Tibial artery (tissue), 4 donors: ENCODE results near the gene PCP4L1.

Experiments
- DNase-seq, 2 donors: peaks; one replicate each; pipeline ENCODE4 v3.0.0-alpha.2; 2019
- H3K27ac ChIP-seq, 2 donors: fragments of 200-600 bp; sonication (generic) in 1 of 2; 1 replicate in 1 of 2; 2 replicates in 1 of 2; pipeline ENCODE4 v1.5.1; 2018 to 2019; ENCODE audit warnings: mild to moderate bottlenecking in 1 of 2
- H3K27me3 ChIP-seq, 2 donors: fragments of 200-600 bp; sonication (generic) in 1 of 2; one replicate each; pipeline versions ENCODE4 v1.5.1 to v1.6.0; 2016 to 2019
- H3K36me3 ChIP-seq, 3 donors: fragments of 200-600 bp; sonication (generic) in 2 of 3; one replicate each; pipeline ENCODE4 v1.5.1; 2016 to 2019; ENCODE audit warnings: mild to moderate bottlenecking in 2 of 3
- H3K4me1 ChIP-seq, 4 donors: fragments of 200-600 bp; sonication (generic) in 2 of 4; 1 replicate in 3 of 4; 2 replicates in 1 of 4; pipeline ENCODE4 v1.5.1; 2016 to 2019
- H3K4me3 ChIP-seq, 2 donors: fragments of 200-600 bp; sonication (generic) in 1 of 2; 1 replicate in 1 of 2; 2 replicates in 1 of 2; pipeline ENCODE4 v1.5.1; 2018 to 2019; ENCODE audit warnings: mild to moderate bottlenecking in 2 of 2
- H3K9me3 ChIP-seq, 3 donors: fragments of 200-600 bp; sonication (generic) in 1 of 3; one replicate each; pipeline ENCODE4 v1.5.1; 2016 to 2019
- CTCF ChIP-seq, 2 experiments: fragments of 200-600 bp in 1 of 2; fragments of 450-650 bp in 1 of 2; IDR thresholded peaks; one replicate each; pipeline ENCODE4 v1.5.1; 2017 to 2019; ENCODE audit warnings: antibody characterized with exemption in 2 of 2, mild to moderate bottlenecking in 1 of 2, moderate library complexity in 1 of 2
- intact Hi-C: fragments of 100-400 bp; cut with DNase I; formaldehyde crosslinking; loops from one replicate; pipeline ENCODE4 v1.15.0; 2023; ENCODE audit warnings: low total_unique reads

PCP4L1 gene

GRCh38 chr1:161233102-161233501 is 25.4 kb upstream of the PCP4L1 start:
- H3K4me3 ChIP-seq, result no peak overlapping the region
- H3K36me3 ChIP-seq, result peaks cover 9 to 28% (median 22%) of the 10 kb centered on the region in 3 donors
- intact Hi-C loops, result no loop called here
- H3K27ac ChIP-seq, result no peak overlapping the region
- H3K4me1 ChIP-seq, result no peaks in the 10 kb centered on the region
- TF ChIP-seq CTCF (IDR thresholded peaks at IDR 0.05), result no peak
- no peak for DNase-seq
- H3K27me3 ChIP-seq, result peaks cover 0 to 8% of the 10 kb centered on the region in 2 donors
- H3K9me3 ChIP-seq, result no peaks in the 10 kb centered on the region

- Histone ChIP-seq H3K27ac (no peak overlapping the region), H3K4me3 (no peak overlapping the region), H3K36me3 (no peaks in the 10 kb centered on the region), H3K27me3 (peaks cover 0 to 10% of the 10 kb centered on the region in 2 donors), H3K9me3 (no peaks in the 10 kb centered on the region), H3K4me1 (no peaks in the 10 kb centered on the region)
- no peak for TF ChIP-seq CTCF (IDR thresholded peaks at IDR 0.05)
- intact Hi-C loops, result no loop called here
- no peak for DNase-seq
Measured at GRCh38 chr1:161235957-161236775, 22.4 kb upstream of the PCP4L1 start.

GRCh38 chr1:161238039-161238473 is 20.5 kb upstream of the PCP4L1 start, which contains the start of gene NR1I3:
Gene NR1I3, minus strand, starts transcription at chr1:161238203. Its CDS starts 1,638 bp downstream, at chr1:161236565.
- Histone ChIP-seq H3K27me3 (peaks cover 0 to 10% of the 10 kb centered on the region in 2 donors), H3K4me3 (no peak within 1 kb of the TSS), H3K36me3 (no peaks in the 10 kb centered on the region), H3K9me3 (no peaks in the 10 kb centered on the region), H3K4me1 (no peaks in the 10 kb centered on the region), H3K27ac (no peak within 1 kb of the TSS)
- intact Hi-C loops, result no loop called here
- TF ChIP-seq CTCF (IDR thresholded peaks at IDR 0.05), result no peak
- no peak for DNase-seq

GRCh38 chr1:161241682-161242081 is 16.9 kb upstream of the PCP4L1 start:
- intact Hi-C loops, result no loop called here
- Histone ChIP-seq H3K4me3 (no peak overlapping the region), H3K27ac (no peak overlapping the region), H3K36me3 (no peaks in the 10 kb centered on the region), H3K9me3 (no peaks in the 10 kb centered on the region), H3K4me1 (no peaks in the 10 kb centered on the region), H3K27me3 (peaks cover 0 to 10% of the 10 kb centered on the region in 2 donors)
- TF ChIP-seq CTCF (IDR thresholded peaks at IDR 0.05), result no peak
- DNase-seq, result no peak

GRCh38 chr1:161242313-161242712 is 16.2 kb upstream of the PCP4L1 start:
- no peak overlapping the region for H3K27ac ChIP-seq
- no peak for TF ChIP-seq CTCF (IDR thresholded peaks at IDR 0.05)
- peaks cover 0 to 9% of the 10 kb centered on the region in 2 donors for H3K27me3 ChIP-seq
- H3K4me3 ChIP-seq, result no peak overlapping the region
- no peaks in the 10 kb centered on the region for H3K4me1 ChIP-seq
- no peak for DNase-seq
- intact Hi-C loops, result no loop called here
- H3K36me3 ChIP-seq, result no peaks in the 10 kb centered on the region
- no peaks in the 10 kb centered on the region for H3K9me3 ChIP-seq
